Stimulated activated memory B cell treated with anti-CD40 and anti-IgM and Interleukin-4, amounts not matched to agents 10 μg/mL and 1 μg/mL and 100 μg/mL, for 72 hours (primary cell): ENCODE measurements around the gene PLK2.

ENCODE experiments used
- ATAC-seq: fragments of 150-1000 bp; cut with Tn5 transposase; 2 replicates; pipeline ENCODE4 v1.10.0; 2021
- H3K27ac Mint-ChIP-seq: one replicate; pipeline ENCODE4 v1.8.0; 2022; ENCODE audit warnings: mild to moderate bottlenecking, mixed read lengths
- H3K27me3 Mint-ChIP-seq: one replicate; pipeline ENCODE4 v1.8.0; 2022; ENCODE audit warnings: mixed read lengths
- H3K36me3 Mint-ChIP-seq: one replicate; pipeline ENCODE4 v1.8.0; 2022; ENCODE audit warnings: mixed read lengths
- H3K4me1 Mint-ChIP-seq: one replicate; pipeline ENCODE4 v1.8.0; 2022; ENCODE audit warnings: mixed read lengths
- H3K4me3 Mint-ChIP-seq: one replicate; pipeline ENCODE4 v1.8.0; 2022; ENCODE audit warnings: mild to moderate bottlenecking, moderate library complexity, mixed read lengths
- H3K9me3 Mint-ChIP-seq: one replicate; pipeline ENCODE4 v1.8.0; 2022; ENCODE audit warnings: mixed read lengths

PLK2 gene

DNA sequence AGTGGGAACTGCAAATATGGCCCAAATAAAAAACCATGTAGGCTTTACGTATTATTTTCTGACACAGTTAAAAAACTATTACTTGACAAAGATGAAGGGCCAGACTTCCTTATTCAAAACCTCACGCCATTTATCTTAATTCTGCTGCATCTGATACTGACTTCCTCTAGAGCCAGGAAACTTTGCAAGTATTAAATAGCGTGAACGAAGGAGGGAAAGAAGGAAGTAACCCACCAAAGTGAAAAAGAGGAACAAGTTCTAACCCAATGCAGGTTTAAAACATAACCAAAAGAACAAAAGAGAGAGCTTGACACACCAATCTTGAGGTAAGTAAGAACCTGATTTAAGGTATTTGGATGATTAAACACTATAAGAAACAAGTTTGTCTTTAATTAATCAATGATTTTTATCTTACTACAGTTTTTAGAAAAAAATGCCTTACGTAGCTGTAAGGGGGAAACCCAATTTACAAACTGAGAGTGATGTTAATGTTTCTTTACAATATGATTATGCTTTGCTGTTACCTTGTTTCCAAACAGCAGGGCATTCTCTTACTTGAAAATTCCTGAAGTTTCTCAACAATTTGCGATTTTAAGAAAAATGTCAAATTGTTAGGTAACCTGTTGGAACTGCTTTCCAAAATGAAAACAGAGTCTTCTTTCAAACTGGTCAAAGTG is 31.5 kb upstream of the PLK2 start, which contains the start of gene GAPT:
Gene GAPT (plus strand): TSS at position 220 of the 677 bp plus-strand sequence. CDS start 3,102 bp downstream, outside the sequence.
- no peaks in the 10 kb centered on the region for H3K9me3 Mint-ChIP-seq
- H3K4me3 Mint-ChIP-seq, result peak within 1 kb of the TSS; percentile 74

DNA sequence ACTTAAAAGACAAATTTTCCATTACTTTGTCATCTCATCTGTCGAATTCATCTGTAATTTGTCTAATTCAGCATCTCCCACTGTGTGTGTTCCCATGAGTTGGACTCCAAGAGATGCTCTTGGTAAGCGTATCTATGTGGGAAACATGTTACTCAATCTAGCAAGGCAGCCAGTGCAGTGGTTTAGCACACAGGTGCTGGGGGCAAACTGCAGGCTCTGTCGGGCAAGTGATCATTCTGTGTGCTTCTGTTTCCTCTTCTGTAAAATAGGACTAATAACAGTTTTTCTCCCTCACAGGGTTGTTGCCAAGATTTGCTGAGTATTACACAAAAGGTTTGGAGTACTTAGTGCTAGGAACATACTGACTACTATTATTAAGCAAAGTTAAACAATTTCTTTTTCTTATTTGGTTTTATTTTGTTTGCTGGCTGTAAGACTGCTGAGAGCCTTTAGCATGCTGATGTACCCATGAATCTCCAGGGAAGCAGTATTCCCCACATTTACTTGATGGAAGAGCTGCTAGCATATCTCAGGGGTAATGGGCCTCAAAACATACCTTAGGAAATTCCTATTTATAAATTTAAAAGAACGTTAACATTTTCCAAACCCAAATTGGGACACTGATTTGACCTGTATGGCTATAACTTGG is 30.6 kb upstream of the PLK2 start:
- Mint-ChIP-seq H3K4me3 (peak overlapping the region; percentile 12), H3K36me3 (peaks cover 15% of the 10 kb centered on the region), H3K9me3 (no peaks in the 10 kb centered on the region), H3K27me3 (no peaks in the 10 kb centered on the region), H3K27ac (peak overlapping the region; percentile 81), H3K4me1 (peaks cover 32% of the 10 kb centered on the region)
- peak; percentile 85 for ATAC-seq

More for the DNA sequence above, 31.5 kb upstream of the PLK2 start, which contains the start of gene GAPT:
- peak; percentile 93 for ATAC-seq
- Mint-ChIP-seq H3K27ac (peak within 1 kb of the TSS; percentile 81), H3K36me3 (peaks cover 24% of the 10 kb centered on the region), H3K27me3 (no peaks in the 10 kb centered on the region), H3K4me1 (peaks cover 35% of the 10 kb centered on the region)

DNA sequence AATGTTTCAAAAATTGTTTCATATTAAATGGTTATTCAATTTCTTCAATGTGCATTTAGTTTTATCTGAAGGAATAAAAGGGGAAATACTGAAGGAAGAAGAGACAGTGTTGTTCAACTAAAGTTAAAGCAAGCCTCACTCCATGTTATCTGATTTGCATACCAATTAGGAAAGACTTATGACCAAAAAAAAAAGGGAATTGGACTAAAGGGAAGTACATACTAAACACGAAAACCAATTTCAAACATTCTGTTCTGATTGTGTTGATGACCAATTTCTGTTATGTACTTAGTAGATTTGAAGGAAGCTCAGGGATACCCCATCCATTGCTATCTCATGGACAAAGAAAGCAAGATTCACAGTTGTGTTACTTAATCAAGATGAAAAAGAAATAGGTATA is 26.4 kb upstream of the PLK2 start:
- H3K4me1 Mint-ChIP-seq, result peaks cover 26% of the 10 kb centered on the region
- H3K36me3 Mint-ChIP-seq, result no peaks in the 10 kb centered on the region
- H3K27ac Mint-ChIP-seq, result no peak overlapping the region
- no peaks in the 10 kb centered on the region for H3K9me3 Mint-ChIP-seq
- ATAC-seq, result no peak
- H3K4me3 Mint-ChIP-seq, result no peak overlapping the region
- no peaks in the 10 kb centered on the region for H3K27me3 Mint-ChIP-seq

DNA sequence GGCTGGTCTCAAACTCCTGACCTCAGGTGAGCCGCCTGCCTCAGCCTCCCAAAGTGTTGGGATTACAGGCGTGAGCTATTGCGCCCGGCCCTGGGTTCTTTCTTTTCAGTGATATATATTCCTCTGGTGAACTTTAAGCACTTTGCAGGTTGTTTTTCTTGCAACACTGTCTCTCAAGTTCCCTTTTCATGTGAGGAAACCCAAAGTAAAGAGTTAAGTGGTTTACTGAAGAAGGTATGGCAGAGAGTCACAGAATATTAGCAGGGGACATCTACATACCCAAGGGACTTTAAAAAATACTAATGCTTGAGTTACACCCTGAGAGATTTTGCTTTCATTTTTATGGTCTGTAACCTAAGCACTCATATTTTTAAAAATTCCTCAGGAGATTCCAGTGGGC is 24.6 kb upstream of the PLK2 start:
- no peaks in the 10 kb centered on the region for H3K36me3 Mint-ChIP-seq
- H3K4me1 Mint-ChIP-seq, result peaks cover 15% of the 10 kb centered on the region
- ATAC-seq, result no peak
- no peaks in the 10 kb centered on the region for H3K27me3 Mint-ChIP-seq
- H3K4me3 Mint-ChIP-seq, result no peak overlapping the region
- H3K27ac Mint-ChIP-seq, result peak overlapping the region; percentile 25
- H3K9me3 Mint-ChIP-seq, result no peaks in the 10 kb centered on the region

DNA sequence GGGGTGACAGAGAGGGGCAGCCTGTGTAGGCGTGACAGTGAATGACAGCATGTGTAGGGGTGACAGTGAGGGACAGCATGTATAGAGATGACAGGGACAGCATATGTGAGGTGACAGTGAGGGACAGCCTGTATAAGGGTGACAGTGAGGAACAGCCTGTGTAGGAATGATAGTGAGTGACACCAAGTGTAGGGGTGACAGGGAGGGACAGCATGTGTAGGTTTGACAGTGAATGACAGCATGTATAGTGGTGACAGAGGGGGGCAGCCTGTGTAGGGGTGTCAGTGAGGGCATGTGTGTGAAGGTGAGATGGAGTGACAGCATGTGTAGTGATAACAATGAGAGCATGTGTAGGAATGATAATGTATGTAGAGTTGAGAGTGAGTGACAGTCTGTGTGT is 22.6 kb upstream of the PLK2 start:
- peak; percentile 8 for ATAC-seq
- Mint-ChIP-seq H3K36me3 (no peaks in the 10 kb centered on the region), H3K27ac (no peak overlapping the region), H3K4me1 (peaks cover 17% of the 10 kb centered on the region), H3K9me3 (no peaks in the 10 kb centered on the region), H3K27me3 (no peaks in the 10 kb centered on the region), H3K4me3 (no peak overlapping the region)

DNA sequence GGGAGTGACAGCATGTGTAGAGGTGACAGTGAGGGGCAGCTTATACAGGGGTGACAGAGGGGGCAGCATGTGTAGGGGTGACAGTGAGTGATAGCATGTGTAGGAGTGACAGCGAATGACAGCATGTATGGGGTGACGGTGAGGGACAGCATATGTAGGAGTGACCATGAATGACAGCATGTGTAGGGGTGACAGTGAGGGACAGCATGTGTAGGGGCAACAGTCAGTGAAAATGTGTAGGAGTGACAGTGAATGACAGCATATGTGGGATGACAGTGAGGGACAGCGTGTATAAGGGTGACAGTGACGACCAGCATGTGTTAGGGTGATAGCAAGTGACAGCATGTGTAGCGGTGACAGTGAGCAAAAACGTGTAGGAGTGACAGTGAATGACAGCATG is 21.9 kb upstream of the PLK2 start:
- H3K36me3 Mint-ChIP-seq, result no peaks in the 10 kb centered on the region
- peaks cover 20% of the 10 kb centered on the region for H3K4me1 Mint-ChIP-seq
- H3K27ac Mint-ChIP-seq, result no peak overlapping the region
- no peak for ATAC-seq
- H3K27me3 Mint-ChIP-seq, result no peaks in the 10 kb centered on the region
- H3K4me3 Mint-ChIP-seq, result no peak overlapping the region
- H3K9me3 Mint-ChIP-seq, result no peaks in the 10 kb centered on the region

DNA sequence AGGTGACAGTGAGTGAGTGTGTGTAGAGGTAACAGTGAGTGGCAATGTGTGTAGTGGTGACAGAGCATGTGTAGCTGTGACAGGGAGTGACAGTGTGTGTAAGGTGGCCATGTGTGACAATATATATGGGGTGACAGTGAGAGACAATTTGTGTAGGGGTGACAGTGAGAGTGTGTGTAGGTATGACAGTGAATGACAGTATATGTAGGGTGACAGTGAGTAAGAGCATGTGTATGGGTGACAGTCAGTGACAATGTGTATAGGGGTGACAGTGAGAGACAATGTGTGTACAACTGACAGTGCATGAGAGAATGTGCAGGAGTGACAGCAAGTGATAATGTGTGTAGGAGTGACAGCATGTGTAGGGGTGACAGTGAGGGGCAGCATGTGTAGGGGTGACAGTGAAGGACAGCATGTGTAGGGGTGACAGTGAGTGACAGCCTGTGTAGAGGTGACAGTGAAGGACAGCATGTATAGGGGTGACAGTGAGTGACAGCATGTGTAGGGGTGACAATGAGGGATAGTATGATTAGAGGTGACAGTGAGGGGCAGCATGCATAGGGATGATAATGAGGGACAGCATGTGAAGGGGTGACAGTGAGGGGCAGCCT is 21.3 kb upstream of the PLK2 start:
- Mint-ChIP-seq H3K27ac (no peak overlapping the region), H3K4me1 (peaks cover 20% of the 10 kb centered on the region), H3K9me3 (no peaks in the 10 kb centered on the region), H3K4me3 (no peak overlapping the region), H3K27me3 (no peaks in the 10 kb centered on the region), H3K36me3 (peaks cover under 1% of the 10 kb centered on the region)
- ATAC-seq, result no peak

DNA sequence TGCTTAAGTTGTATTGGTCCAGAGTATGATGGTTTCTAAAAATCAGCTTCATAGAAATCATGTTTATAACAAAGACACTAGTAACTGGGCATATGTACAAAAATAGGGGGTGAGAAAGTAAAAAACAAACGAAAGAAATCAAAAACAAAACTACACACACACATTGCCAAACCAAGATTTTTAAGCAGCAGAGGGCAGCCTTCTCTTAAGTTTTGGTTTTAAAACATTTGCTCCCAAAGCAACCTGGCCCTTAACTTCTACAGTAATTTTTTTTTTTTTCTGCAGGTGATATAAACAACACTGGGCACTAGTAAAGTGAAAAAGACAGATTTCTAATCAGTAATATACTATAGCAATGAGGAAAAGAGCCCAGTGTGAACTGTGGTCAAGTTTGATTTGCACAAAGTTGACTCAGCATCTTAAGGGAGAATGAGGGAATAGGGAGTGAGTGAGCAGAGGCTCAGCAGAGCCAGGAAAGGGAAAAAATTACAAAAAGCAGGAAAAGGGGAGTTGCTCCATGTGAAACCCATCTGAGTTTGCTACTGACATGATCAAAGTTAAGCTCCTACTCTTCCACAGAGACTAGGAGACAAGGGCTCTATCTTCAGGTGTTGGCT is 18.0 kb upstream of the PLK2 start:
- Mint-ChIP-seq H3K4me1 (peaks cover 14% of the 10 kb centered on the region), H3K4me3 (no peak overlapping the region), H3K36me3 (peaks cover 7% of the 10 kb centered on the region), H3K27me3 (no peaks in the 10 kb centered on the region), H3K27ac (no peak overlapping the region), H3K9me3 (peaks cover 7% of the 10 kb centered on the region)
- no peak for ATAC-seq

DNA sequence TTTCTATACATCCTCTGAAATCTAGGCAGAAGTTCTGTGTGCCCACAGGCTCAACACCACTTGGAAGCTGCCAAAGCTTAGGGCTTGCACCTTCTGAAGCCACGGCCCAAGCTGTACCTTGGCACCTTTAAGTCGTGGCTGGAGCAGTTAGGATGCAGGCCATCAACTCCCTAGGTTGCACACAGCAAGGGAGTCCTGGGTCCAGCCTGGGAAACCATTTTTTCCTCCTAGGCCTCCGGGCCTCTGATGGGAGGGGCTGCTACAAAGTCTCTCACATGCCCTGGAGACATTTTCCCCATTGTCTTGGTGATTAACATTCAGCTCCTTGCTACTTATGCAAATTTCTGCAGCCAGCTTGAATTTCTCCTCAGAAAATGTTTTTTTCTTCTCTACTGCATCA is 15.5 kb upstream of the PLK2 start:
- Mint-ChIP-seq H3K9me3 (peaks cover 7% of the 10 kb centered on the region), H3K27me3 (no peaks in the 10 kb centered on the region), H3K4me3 (no peak overlapping the region), H3K36me3 (peaks cover 7% of the 10 kb centered on the region), H3K4me1 (peaks cover 18% of the 10 kb centered on the region), H3K27ac (no peak overlapping the region)
- ATAC-seq, result no peak

DNA sequence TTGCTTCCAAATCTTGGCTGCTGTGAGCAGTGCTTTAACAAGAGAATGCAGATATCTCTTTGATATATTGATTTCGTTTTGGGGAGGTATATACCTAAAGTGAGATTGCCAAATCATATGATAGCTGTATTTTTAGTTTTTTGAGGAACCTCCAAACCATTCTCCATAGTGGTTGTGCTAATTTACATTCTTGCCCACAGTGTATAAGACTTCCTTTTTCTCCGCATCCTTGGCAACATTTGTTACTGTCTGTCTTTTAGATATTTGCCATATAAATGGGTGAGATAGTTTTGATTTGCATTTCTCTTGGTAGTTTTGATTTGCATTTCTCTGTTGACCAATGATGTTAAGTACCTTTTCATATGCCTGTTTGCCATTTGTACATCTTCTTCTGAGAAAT is 10.0 kb upstream of the PLK2 start:
- no peaks in the 10 kb centered on the region for H3K36me3 Mint-ChIP-seq
- no peak overlapping the region for H3K4me3 Mint-ChIP-seq
- H3K27ac Mint-ChIP-seq, result no peak overlapping the region
- peaks cover 3% of the 10 kb centered on the region for H3K9me3 Mint-ChIP-seq
- H3K4me1 Mint-ChIP-seq, result peaks cover 21% of the 10 kb centered on the region
- no peaks in the 10 kb centered on the region for H3K27me3 Mint-ChIP-seq
- ATAC-seq, result no peak

DNA sequence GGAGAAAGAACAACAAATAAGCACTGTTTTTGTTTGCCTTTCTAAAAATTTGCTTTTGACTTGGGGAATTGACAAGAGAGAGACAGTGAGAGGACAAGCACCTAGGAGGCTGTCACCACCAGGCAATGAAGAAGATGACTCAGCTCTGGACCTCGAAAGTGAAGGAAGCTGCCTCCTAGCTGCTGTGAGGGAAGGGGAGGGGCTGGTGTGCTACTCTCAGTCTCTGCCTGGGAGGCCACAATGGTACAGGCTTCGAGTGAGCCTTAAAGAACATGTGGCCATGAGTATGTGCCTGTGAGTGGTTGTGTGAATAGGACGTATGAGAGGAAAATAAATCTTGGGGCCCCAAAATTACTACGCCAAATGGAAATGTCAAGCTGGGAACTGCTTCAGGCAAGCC is 7.1 kb upstream of the PLK2 start:
- Mint-ChIP-seq H3K9me3 (no peaks in the 10 kb centered on the region), H3K4me3 (no peak overlapping the region), H3K27ac (no peak overlapping the region), H3K36me3 (no peaks in the 10 kb centered on the region), H3K4me1 (peaks cover 21% of the 10 kb centered on the region), H3K27me3 (no peaks in the 10 kb centered on the region)
- peak; percentile 84 for ATAC-seq

DNA sequence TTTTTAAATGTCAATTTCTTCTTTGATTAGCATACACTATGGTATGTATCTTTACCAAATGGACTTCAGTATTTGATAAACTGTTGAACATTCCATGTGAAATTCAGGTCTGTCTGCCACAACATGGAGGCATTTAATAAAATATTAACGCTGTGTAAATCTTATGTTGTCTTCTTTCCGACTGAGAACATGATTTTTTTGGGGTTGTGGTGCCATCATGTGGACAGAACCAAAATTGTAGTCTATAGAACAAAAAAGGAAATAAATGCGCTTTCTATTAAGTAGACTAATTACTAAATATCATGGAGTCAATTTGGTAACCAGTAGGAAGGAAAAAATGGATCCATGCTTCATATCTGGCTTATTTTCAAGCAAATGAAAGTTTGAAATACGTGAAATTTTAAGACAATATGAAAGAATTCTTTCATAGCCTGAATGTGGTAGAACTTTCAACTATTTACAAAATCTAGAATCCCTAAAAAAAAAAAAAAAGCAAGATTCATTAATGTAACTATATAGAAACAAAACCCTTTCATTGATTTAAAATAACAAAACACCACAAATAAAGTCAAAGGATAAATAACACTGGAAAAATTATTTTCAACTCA is 2.8 kb upstream of the PLK2 start:
- no peaks in the 10 kb centered on the region for H3K27me3 Mint-ChIP-seq
- H3K4me3 Mint-ChIP-seq, result no peak overlapping the region
- H3K4me1 Mint-ChIP-seq, result peaks cover 16% of the 10 kb centered on the region
- H3K27ac Mint-ChIP-seq, result no peak overlapping the region
- ATAC-seq, result no peak
- no peaks in the 10 kb centered on the region for H3K36me3 Mint-ChIP-seq
- H3K9me3 Mint-ChIP-seq, result no peaks in the 10 kb centered on the region

DNA sequence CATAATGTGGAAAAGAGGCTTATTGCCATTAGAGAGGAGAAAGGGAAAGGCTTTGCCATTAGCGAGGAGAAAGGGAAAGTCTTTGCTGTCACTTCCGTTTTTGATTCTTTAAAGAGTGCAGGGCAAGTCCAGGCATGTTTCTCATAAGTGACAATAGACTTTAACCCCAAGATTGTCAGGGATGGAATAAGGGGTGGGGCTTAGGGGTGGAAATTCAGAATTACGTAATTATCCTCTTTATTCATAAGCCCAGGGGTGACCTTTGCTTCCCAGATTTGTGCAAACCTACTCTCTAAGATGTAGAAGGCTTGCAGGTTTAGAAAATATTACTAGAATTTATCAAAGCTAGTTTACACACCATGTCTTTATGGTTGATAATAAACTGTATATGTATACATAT is 2.3 kb upstream of the PLK2 start:
- ATAC-seq, result no peak
- Mint-ChIP-seq H3K36me3 (no peaks in the 10 kb centered on the region), H3K4me1 (peaks cover 16% of the 10 kb centered on the region), H3K4me3 (no peak overlapping the region), H3K27ac (no peak overlapping the region), H3K9me3 (no peaks in the 10 kb centered on the region), H3K27me3 (no peaks in the 10 kb centered on the region)

DNA sequence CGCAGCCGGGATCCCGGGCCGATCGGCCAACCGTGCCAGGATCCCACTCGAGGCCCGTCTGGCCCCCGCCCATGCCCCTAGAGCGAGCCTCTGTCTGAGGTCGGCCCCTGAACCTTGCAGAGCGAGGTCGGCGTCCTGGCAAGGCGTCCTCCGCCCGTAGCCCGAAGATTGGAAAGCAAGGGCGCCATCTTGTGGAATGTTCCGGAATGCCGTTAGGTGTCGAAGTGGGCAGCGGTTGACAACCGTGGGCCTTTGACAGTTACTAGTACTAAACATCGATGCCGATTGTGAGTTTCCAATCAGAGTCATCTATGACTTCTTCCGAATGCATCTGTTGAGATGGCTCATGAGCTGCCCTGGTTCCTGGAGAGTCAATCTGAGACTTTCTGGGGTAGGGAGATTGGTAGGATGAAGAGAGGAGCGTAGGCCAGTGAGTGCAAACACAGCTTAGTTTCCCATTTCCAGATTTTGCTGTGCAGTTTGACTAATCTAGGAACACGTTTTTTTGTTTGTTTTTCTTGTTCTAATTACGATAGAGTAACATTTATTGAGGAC is 923 bp upstream of the PLK2 start:
- ATAC-seq, result peak; percentile 84
- peaks cover 4% of the 10 kb centered on the region for H3K36me3 Mint-ChIP-seq
- H3K27ac Mint-ChIP-seq, result peak overlapping the region; percentile 71
- peaks cover 8% of the 10 kb centered on the region for H3K4me1 Mint-ChIP-seq
- no peaks in the 10 kb centered on the region for H3K9me3 Mint-ChIP-seq
- H3K4me3 Mint-ChIP-seq, result peak overlapping the region; percentile 84
- H3K27me3 Mint-ChIP-seq, result no peaks in the 10 kb centered on the region
